IgD-negative memory B cell (primary cell): ENCODE results near the gene AUH. TPM values are rescaled to one million over a fixed set of nuclear protein-coding genes. Genes with fewer than 3 reads are reported as not detected.

Source experiments
- H3K27ac Mint-ChIP-seq, 3 donors: one replicate each; pipeline ENCODE4 v1.8.0; 2020 to 2022; ENCODE audit warnings: mild to moderate bottlenecking in 3 of 3, mixed read lengths in 3 of 3, moderate library complexity in 1 of 3
- H3K27me3 Mint-ChIP-seq: one replicate; pipeline ENCODE4 v1.8.0; 2021; ENCODE audit warnings: mixed read lengths
- H3K36me3 Mint-ChIP-seq: one replicate; pipeline ENCODE4 v1.8.0; 2020; ENCODE audit warnings: mild to moderate bottlenecking, mixed read lengths
- H3K4me1 Mint-ChIP-seq, 3 donors: one replicate each; pipeline ENCODE4 v1.8.0; 2020 to 2022; ENCODE audit warnings: mixed read lengths in 3 of 3, mild to moderate bottlenecking in 1 of 3
- H3K4me3 Mint-ChIP-seq, 4 donors: one replicate each; pipeline ENCODE4 v1.8.0; 2020 to 2022; ENCODE audit warnings: mild to moderate bottlenecking in 4 of 4, mixed read lengths in 4 of 4, moderate library complexity in 3 of 4
- H3K9me3 Mint-ChIP-seq, 3 donors: one replicate each; pipeline ENCODE4 v1.8.0; 2020 to 2021; ENCODE audit warnings: mixed read lengths in 3 of 3, mild to moderate bottlenecking in 1 of 3
- polyA plus RNA-seq: library from polyadenylated mRNA; unstranded; fragments of 300-500 nt; fragmentation: Illumina TruSeq; gene quantifications from one replicate; pipeline ENCODE4 v1.2.3, GENCODE V29; 2021

AUH gene
- polyA plus RNA-seq, 1 donor from 2014 or later = 15.7 TPM

DNA sequence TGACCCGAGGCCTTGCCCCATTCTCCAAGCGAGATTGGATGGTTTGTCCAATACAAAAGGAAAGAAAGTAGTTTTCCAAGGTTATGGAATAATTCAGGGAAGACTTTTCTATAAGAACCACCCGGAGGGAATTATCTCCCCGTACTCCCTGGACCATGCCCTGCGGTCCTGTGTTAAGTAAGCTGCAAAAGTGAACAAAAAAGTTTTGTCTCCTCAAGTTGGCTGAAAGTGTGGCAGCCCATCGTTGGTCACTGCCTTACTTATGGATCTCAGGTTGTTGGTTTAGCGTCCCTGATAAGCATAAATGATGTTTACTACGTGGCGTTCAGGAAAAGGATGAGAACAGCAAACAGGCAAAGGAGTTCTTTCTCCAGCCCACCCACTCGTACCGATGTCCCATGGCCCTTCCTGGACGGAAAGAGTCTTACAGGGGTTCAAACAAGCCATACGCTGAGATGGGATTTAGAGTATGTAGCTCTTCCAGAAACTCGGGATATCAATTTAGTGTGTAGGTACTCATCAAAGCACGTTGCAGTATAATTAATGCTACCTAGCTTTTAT lies 413 bp upstream of the AUH start:
- peaks cover 26 to 34% (median 28%) of the 10 kb centered on the region in 3 donors for H3K4me1 Mint-ChIP-seq
- no peaks in the 10 kb centered on the region for H3K9me3 Mint-ChIP-seq
- H3K36me3 Mint-ChIP-seq = peaks cover 6% of the 10 kb centered on the region
- peak overlapping the region; percentile 84 to 90 (median 85) for H3K27ac Mint-ChIP-seq
- H3K4me3 Mint-ChIP-seq = peak overlapping the region; percentile 89 to 96 (median 92)
- H3K27me3 Mint-ChIP-seq = peaks cover 2% of the 10 kb centered on the region

DNA sequence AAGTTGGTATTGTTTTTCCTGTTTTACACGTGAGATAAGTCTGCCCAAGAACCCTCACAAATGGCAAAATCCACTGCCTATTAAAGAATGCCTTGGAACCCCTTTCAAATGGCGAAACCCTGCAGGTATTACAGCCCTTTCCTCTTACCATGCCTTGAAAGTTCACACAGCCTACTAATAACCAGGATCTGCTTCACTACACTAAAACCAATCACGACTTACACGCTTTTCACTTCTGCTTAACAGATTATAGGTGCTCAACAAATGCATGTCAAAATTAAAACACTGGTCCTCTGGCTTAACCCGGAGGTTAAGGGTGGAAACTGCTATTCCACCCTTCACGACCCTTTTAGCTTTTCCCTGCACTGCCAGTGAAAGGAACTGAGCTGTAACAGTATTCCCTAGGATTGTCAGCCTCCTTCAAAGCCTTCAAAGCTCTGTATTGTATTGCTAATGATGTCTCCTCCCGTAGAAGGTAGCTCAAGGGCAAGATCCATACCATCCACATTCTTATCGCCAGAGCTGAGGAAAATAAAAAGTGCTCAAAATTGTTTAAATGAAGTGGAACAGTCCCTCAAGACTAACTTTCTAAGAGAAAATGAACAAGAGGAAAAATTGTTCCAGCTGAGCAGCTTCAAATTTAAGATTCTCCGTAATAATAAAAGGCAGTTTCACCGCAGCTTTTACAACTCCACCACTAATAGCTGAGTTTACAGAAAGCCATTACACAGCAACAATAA lies 997 bp downstream of the AUH start:
- H3K4me3 Mint-ChIP-seq = peak overlapping the region; percentile 89 to 99 (median 94)
- H3K36me3 Mint-ChIP-seq = peaks cover 11% of the 10 kb centered on the region
- peaks cover 26 to 34% (median 32%) of the 10 kb centered on the region in 3 donors for H3K4me1 Mint-ChIP-seq
- no peaks in the 10 kb centered on the region for H3K9me3 Mint-ChIP-seq
- no peaks in the 10 kb centered on the region for H3K27me3 Mint-ChIP-seq
- peak overlapping the region; percentile 90 to 95 (median 92) for H3K27ac Mint-ChIP-seq

DNA sequence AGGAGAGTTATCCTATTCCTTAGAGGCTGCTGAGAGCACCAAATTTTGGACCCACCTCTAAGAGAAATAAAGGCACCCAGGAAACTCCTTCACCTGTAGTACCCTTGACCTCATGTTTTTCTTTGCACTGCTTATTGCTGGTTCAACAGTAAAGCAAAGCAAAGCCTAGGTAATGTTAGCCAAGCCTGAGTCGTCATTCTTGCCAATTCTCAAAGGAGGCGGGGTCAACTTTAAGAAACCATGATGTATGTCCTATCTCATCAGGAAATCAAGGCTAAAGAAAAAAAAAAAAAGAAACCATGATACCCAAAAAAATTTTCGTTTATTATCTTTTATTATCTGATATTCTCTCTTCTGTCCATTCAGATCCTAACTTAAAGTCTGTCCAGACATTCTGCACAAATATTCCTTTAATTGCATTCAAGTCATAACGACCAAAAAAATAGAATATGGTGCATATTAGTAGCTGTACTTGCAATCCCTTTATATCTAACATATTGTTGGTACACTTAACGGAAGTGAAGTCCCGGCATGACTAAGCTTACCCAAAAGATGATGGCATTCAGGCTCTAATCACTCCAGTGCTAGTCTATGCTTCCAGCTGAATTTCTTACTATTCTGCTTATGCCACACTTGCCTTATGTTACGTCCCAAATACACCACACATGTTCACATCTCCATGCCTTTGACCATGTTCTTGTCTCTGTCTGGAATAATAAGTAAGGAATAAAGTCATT lies 1.8 kb downstream of the AUH start:
- Mint-ChIP-seq H3K27me3 (no peaks in the 10 kb centered on the region), H3K4me1 (peaks cover 26 to 34% (median 32%) of the 10 kb centered on the region in 3 donors), H3K9me3 (no peaks in the 10 kb centered on the region), H3K27ac (no peak overlapping the region), H3K36me3 (peaks cover 11% of the 10 kb centered on the region), H3K4me3 (peak overlapping the region; percentile 89 to 99 (median 94))

DNA sequence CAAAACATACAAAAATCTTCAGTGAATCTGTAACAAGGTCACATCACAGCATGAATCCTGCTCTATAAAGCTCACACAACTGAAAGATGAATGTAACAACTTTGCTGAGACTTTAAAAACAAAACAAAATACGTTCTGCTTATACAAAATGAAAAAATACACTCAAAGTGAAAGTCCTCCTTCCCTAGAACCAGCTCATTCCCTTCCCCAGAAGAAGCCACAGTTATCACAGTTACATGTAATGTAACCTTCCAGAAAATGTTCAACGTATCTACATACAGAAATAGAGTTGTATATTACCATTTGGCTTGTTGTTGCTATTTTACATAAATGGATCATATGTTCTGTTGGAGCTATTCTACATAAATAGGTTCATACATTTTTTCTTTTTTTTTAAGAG lies 2.6 kb downstream of the AUH start:
- H3K9me3 Mint-ChIP-seq = no peaks in the 10 kb centered on the region
- H3K4me1 Mint-ChIP-seq = peaks cover 26 to 34% (median 32%) of the 10 kb centered on the region in 3 donors
- H3K27me3 Mint-ChIP-seq = no peaks in the 10 kb centered on the region
- no peak overlapping the region for H3K27ac Mint-ChIP-seq
- no peak overlapping the region for H3K4me3 Mint-ChIP-seq
- H3K36me3 Mint-ChIP-seq = peaks cover 11% of the 10 kb centered on the region

DNA sequence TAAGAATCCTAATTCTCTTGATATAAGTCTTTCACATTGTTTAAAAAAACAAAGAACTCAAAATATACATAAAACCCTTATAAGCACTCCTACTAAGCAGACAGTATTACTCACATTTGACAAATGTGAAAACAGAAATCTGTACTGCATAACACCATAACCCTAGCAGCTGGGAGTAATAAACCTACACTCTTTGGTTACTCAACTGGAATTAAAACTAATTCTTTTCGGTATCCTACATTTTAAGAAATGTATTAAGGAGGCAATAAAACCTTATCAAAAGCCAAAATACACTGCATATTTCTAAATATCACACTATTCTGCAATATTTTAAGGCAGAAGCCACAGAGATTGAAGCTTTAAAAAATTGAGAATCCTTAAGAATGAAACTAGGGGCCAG lies 6.8 kb downstream of the AUH start:
- peaks cover 14 to 19% (median 17%) of the 10 kb centered on the region in 3 donors for H3K4me1 Mint-ChIP-seq
- H3K36me3 Mint-ChIP-seq = peaks cover 7% of the 10 kb centered on the region
- no peak overlapping the region for H3K27ac Mint-ChIP-seq
- no peaks in the 10 kb centered on the region for H3K27me3 Mint-ChIP-seq
- H3K4me3 Mint-ChIP-seq = no peak overlapping the region
- H3K9me3 Mint-ChIP-seq = no peaks in the 10 kb centered on the region

DNA sequence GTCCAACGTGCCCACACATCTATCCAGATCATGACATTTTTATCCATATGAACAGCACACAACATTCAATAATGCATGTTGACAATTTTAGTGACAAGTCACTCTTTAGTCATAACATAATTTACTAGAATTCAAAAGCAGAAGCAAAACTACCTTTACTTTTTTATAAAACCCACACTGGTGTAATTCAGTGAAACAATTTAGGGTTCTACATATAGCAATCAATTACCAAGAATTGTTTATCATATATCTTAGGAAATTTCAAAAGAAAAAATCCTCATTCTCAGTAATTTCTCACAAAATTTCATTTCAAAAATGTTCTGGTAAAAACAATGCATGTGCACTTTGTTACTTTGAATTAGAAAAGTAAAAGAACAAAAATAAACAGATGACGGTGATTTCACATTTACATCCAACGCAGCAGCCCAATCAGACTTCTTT lies 12.6 kb downstream of the AUH start:
- Mint-ChIP-seq H3K4me3 (no peak overlapping the region), H3K27ac (no peak overlapping the region), H3K36me3 (peaks cover 5% of the 10 kb centered on the region), H3K27me3 (no peaks in the 10 kb centered on the region), H3K9me3 (no peaks in the 10 kb centered on the region), H3K4me1 (peaks cover 0 to 11% (median 0%) of the 10 kb centered on the region in 3 donors)

DNA sequence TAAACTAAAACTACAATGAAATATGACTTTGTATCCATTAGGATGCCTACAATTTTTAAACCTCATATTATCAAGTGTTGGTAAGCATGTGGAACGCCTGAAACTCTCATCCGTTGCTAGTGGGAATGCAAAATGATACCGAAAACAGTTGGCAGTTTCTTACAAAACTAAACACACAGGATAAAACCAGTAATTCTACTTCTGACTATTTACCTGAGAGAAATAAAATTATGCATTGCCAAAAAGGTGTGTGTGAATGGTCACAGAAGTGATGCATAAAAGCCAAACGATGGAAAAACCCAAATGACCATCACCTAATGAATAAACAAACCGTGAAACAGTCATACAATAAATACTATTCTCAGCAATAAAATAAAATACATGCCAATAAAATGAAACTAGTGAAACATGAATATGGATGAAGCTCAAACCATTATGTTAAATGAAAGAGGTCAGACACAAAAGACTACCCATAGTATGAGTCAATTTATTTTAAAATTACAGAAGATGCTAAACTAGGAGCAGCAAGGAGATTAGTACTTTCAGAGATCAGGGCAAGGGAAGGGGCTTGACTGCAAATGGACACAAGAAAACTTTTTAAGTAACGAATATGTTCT lies 13.4 kb downstream of the AUH start:
- H3K4me3 Mint-ChIP-seq = no peak overlapping the region
- H3K27ac Mint-ChIP-seq = no peak overlapping the region
- peaks cover 5% of the 10 kb centered on the region for H3K36me3 Mint-ChIP-seq

DNA sequence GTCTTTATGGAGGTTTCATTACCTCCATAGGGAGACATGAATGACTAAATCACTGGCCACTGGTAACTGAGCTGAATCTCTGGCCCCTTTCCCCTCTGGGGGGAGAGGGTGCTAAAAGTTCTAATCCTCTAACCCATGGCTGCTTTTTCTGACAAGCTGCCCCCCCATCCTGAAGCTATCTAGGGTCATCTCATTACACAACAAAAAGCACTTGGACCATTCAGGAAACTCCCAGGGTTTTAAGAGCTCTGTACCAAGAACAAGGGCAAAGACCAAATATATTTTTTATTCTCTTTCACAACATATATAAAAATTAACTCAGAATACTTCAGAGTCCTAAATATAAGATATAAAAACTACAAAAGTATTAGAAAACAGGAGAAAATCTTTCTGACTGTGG lies 14.3 kb downstream of the AUH start:
- Mint-ChIP-seq H3K27me3 (no peaks in the 10 kb centered on the region), H3K27ac (no peak overlapping the region), H3K36me3 (peaks cover 14% of the 10 kb centered on the region), H3K4me1 (peaks cover 0 to 11% (median 3%) of the 10 kb centered on the region in 3 donors), H3K4me3 (no peak overlapping the region), H3K9me3 (no peaks in the 10 kb centered on the region)

More for the DNA sequence above, 13.4 kb downstream of the AUH start:
- Mint-ChIP-seq H3K4me1 (peaks cover 0 to 11% (median 0%) of the 10 kb centered on the region in 3 donors), H3K9me3 (no peaks in the 10 kb centered on the region), H3K27me3 (no peaks in the 10 kb centered on the region)

DNA sequence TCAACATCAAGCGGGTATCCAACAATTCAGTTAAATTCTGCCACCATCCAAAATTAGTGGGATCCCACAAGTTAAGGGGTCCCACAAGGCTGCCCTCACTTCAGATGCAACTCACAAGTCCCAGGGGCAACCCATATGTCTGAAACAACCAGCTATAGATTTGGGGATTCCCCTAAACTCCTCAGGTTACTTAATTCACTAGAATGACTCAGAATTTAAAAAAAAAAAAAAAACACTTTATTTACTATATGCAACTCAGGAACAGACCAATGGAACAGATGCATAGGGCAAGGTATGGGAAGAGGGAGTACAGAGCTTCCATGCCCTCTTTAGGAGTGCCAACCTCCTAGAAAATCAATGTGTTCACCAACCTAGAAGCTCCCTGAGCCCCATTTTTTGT lies 15.1 kb downstream of the AUH start:
- Mint-ChIP-seq H3K4me1 (peaks cover 0 to 11% (median 3%) of the 10 kb centered on the region in 3 donors), H3K36me3 (peaks cover 14% of the 10 kb centered on the region), H3K27ac (no peak overlapping the region)

DNA sequence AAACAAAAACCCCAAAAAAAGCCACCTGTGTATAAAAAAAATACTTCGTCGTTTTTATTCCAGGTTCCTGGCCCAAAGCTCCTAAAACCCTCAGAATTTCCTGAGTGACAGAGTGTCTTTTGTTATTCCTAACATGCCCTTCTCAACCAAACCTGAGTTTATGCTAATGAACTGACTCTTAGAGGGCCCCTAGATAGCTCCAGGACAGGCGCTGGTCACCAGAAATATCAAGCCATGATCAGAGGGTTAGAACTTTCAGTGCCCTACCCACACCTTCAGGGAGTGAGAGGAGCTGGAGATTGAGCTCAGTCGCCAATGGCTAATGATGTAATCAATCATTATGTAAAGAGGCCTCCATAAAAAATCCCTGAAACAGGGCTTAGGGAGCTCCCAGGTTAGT lies 15.7 kb downstream of the AUH start:
- Mint-ChIP-seq H3K36me3 (peaks cover 14% of the 10 kb centered on the region), H3K9me3 (no peaks in the 10 kb centered on the region), H3K27me3 (no peaks in the 10 kb centered on the region), H3K4me1 (peaks cover 0 to 11% (median 3%) of the 10 kb centered on the region in 3 donors), H3K27ac (no peak overlapping the region), H3K4me3 (no peak overlapping the region)

More for the DNA sequence above, 15.1 kb downstream of the AUH start:
- Mint-ChIP-seq H3K4me3 (no peak overlapping the region), H3K27me3 (no peaks in the 10 kb centered on the region), H3K9me3 (no peaks in the 10 kb centered on the region)

DNA sequence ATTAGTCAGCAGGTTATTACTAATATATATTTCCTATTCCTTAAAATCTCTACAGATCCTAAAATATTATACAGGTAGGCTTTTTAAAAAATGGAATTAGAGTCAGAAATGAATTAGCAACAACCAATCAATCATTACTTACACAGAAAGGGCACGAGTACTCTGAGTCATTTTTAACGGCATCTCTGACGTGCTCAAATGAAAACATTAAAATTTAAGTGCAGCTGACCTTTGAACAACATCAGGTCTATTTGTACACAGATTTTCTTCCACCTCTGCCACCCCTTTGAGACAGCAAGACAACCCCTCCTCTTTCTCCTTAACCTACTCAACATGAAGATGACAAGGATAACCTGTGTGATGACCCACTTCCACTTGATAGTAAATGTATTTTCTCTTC lies 19.1 kb downstream of the AUH start:
- Mint-ChIP-seq H3K27ac (peak overlapping the region in 1 of 3 donors; percentile 14), H3K9me3 (no peaks in the 10 kb centered on the region), H3K4me3 (no peak overlapping the region), H3K27me3 (no peaks in the 10 kb centered on the region), H3K36me3 (peaks cover 26% of the 10 kb centered on the region), H3K4me1 (peaks cover 0 to 3% (median 3%) of the 10 kb centered on the region in 3 donors)

DNA sequence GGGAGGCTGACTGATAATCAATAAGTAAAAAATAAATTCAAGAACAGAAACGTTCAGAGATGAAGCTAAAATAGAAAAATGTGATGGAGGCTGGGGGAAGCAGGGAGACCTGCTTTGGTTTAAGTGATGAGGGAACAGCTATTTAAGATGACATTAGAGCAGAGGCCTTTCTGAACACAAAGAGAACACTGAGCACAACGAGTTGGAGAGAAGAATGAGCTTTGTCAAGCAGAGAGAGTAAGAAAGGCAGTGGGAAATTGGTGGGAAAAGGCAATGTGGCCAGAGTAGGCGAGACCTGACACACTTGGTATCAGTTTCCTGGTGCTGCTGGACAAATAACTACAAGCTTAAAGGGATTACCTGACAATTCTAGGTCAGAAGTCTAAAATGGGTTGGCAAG lies 20.0 kb downstream of the AUH start:
- H3K4me1 Mint-ChIP-seq = peaks cover 0 to 3% (median 3%) of the 10 kb centered on the region in 3 donors

DNA sequence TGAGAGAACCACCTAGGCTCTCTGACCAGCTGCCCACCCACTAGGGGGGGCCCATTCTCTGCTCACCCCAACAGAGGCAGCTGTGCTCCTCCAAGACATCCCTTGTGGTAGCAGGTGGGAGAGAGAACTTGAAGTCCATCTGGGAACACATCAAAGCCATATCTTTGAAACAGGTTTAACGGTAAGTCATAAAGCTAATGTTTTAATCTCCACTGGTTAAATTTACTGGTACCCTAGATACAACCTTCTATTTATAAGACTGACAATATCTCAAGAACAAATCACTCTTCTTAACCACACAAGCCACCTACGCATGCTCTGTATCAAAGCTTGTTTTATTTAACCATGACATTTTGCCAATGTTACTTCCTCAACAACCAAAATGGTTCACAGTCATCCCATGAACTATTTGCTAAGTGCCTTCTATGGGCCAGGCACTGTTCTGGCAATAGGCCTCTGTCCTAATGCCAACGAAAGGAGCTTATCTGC lies 20.4 kb downstream of the AUH start:
- peaks cover 0 to 3% (median 3%) of the 10 kb centered on the region in 3 donors for H3K4me1 Mint-ChIP-seq
- H3K27ac Mint-ChIP-seq = no peak overlapping the region

More for the DNA sequence above, 20.0 kb downstream of the AUH start:
- Mint-ChIP-seq H3K27ac (no peak overlapping the region), H3K9me3 (no peaks in the 10 kb centered on the region), H3K27me3 (no peaks in the 10 kb centered on the region), H3K36me3 (peaks cover 26% of the 10 kb centered on the region), H3K4me3 (no peak overlapping the region)

DNA sequence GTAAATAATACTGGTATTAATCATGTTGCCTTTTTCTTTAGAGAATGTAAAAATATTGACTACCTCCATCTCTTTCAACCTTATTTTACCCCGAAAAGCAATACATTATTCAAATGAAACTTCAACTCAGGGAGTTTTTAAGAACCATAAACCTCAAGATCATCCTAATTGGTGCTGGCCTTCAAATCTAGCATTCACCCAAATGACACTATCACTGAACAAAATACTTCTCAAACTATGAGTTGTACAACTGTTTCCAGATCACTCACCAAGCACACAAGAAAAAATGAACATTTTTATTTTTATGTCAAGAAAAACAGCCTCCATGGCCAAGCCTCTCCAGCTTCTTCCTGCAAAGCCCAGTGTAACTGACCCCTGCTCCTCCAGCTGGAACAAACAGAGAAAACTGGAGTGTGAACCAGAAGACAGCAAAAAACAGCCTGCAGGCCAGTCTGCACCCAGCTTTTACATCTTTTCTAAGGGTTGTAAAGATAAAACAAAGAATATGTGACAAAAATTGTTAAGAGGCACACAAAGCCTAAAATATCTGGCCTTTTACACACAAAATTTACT lies 21.2 kb downstream of the AUH start:
- no peak overlapping the region for H3K27ac Mint-ChIP-seq
- peaks cover 0 to 3% (median 3%) of the 10 kb centered on the region in 3 donors for H3K4me1 Mint-ChIP-seq
- H3K27me3 Mint-ChIP-seq = no peaks in the 10 kb centered on the region
- peaks cover 23% of the 10 kb centered on the region for H3K36me3 Mint-ChIP-seq
- H3K4me3 Mint-ChIP-seq = no peak overlapping the region
- H3K9me3 Mint-ChIP-seq = no peaks in the 10 kb centered on the region

More for the DNA sequence above, 20.4 kb downstream of the AUH start:
- H3K36me3 Mint-ChIP-seq = peaks cover 23% of the 10 kb centered on the region
- no peak overlapping the region for H3K4me3 Mint-ChIP-seq
- H3K9me3 Mint-ChIP-seq = no peaks in the 10 kb centered on the region
- H3K27me3 Mint-ChIP-seq = no peaks in the 10 kb centered on the region
